T-cell (primary cell): ENCODE measurements around the gene FANCC. TPM values are rescaled to one million over a fixed set of nuclear protein-coding genes. Genes with fewer than 3 reads are reported as not detected.
"Not testable (repeated sequence)": the region's sequence is repeated elsewhere in the genome, so short reads cannot be mapped to it uniquely, and the experiment has no call there.

Experiments
- ATAC-seq, 4 experiments: fragments of 200-7000 bp in 3 of 4; fragments of 150-1000 bp in 1 of 4; cut with Tn5 transposase; replicated peaks in 1 of 4; 1 replicate in 3 of 4; 2 replicates in 1 of 4; pipeline ENCODE4 v1.10.0; 2021; ENCODE audit warnings: moderate library complexity in 3 of 4, mild to moderate bottlenecking in 2 of 4, moderate number of reproducible peaks in 1 of 4
- CTCF ChIA-PET, 2 donors: fragments of 300-600 bp; sonication (Branson Sonifier 250); formaldehyde crosslinking; loops; one replicate each; lab custom pipeline; 2022; ENCODE audit warnings: antibody characterized with exemption in 2 of 2; lab: Charles Lee
- POLR2A ChIA-PET, 2 donors: fragments of 300-600 bp; sonication (Branson Sonifier 250); formaldehyde crosslinking; loops; one replicate each; lab custom pipeline; 2022; ENCODE audit warnings: antibody characterized with exemption in 2 of 2; lab: Charles Lee
- DNase-seq, 35 experiments: peaks; one replicate each; pipeline versions ENCODE4 v3.0.0 to v3.0.0-alpha.2; 2013 to 2023
- H3K27ac ChIP-seq: one replicate; pipeline ENCODE4 v1.5.1; 2013; ENCODE audit warnings: low read length
- H3K27me3 ChIP-seq, 2 experiments: replicated peaks in 1 of 2; 1 replicate in 1 of 2; 2 replicates in 1 of 2; pipeline versions ENCODE4 v1.6.1 to v1.7.0; 2013; ENCODE audit warnings: low read length in 1 of 2, mixed read lengths in 1 of 2; ENCODE audit not compliant: control insufficient read depth in 2 of 2, insufficient read depth in 2 of 2; ENCODE audit errors: extremely low read depth in 1 of 2
- H3K36me3 ChIP-seq, 2 donors: 1 replicate in 1 of 2; 2 replicates in 1 of 2; pipeline versions ENCODE4 v1.6.1 to v1.7.0; 2013; ENCODE audit warnings: low read length in 1 of 2; ENCODE audit not compliant: control insufficient read depth in 2 of 2, insufficient read depth in 1 of 2; ENCODE audit errors: extremely low read depth in 1 of 2
- H3K4me1 ChIP-seq, 2 experiments: 1 replicate in 1 of 2; 2 replicates in 1 of 2; pipeline versions ENCODE4 v1.6.1 to v1.7.0; 2013; ENCODE audit warnings: low read length in 2 of 2, mixed read lengths in 1 of 2; ENCODE audit not compliant: insufficient read depth in 2 of 2, control insufficient read depth in 1 of 2; ENCODE audit errors: extremely low read depth in 1 of 2
- H3K4me3 ChIP-seq, 2 donors: 1 replicate in 1 of 2; 2 replicates in 1 of 2; pipeline versions ENCODE4 v1.5.1 to v1.7.0; 2013; ENCODE audit warnings: mild to moderate bottlenecking in 2 of 2, low read length in 1 of 2, moderate library complexity in 1 of 2; ENCODE audit not compliant: control insufficient read depth in 1 of 2; ENCODE audit errors: extremely low read depth in 1 of 2
- H3K9me3 ChIP-seq: 2 replicates; pipeline ENCODE4 v1.7.0; 2013
- H3K27ac Mint-ChIP-seq, 2 donors: one replicate each; pipeline ENCODE4 v1.8.0; 2020 to 2021; ENCODE audit warnings: mild to moderate bottlenecking in 2 of 2, mixed read lengths in 2 of 2
- H3K27me3 Mint-ChIP-seq, 2 donors: one replicate each; pipeline ENCODE4 v1.8.0; 2021 to 2022; ENCODE audit warnings: mixed read lengths in 2 of 2
- H3K36me3 Mint-ChIP-seq: one replicate; pipeline ENCODE4 v1.8.0; 2021; ENCODE audit warnings: mixed read lengths
- H3K4me1 Mint-ChIP-seq, 3 donors: one replicate each; pipeline ENCODE4 v1.8.0; 2020 to 2022; ENCODE audit warnings: mixed read lengths in 3 of 3, mild to moderate bottlenecking in 1 of 3
- H3K4me3 Mint-ChIP-seq, 3 donors: one replicate each; pipeline ENCODE4 v1.8.0; 2020 to 2022; ENCODE audit warnings: mild to moderate bottlenecking in 3 of 3, mixed read lengths in 3 of 3, moderate library complexity in 3 of 3
- H3K9me3 Mint-ChIP-seq, 3 donors: one replicate each; pipeline ENCODE4 v1.8.0; 2020 to 2022; ENCODE audit warnings: mixed read lengths in 3 of 3
- WGBS: methylation state at CpG from one replicate; pipeline ENCODE4 v1.1.5; 2013; ENCODE audit warnings: missing lambda C conversion rate; ENCODE audit not compliant: insufficient coverage; 5-methylcytosine and 5-hydroxymethylcytosine counted together
- total RNA-seq, 35 experiments: library from RNA in 6 of 35; stranded (reverse) in 6 of 35; fragments of 120-200 nt in 1 of 35; gene quantifications; one replicate each; pipeline versions ENCODE4 v1.2.1 to v1.2.4 and lab custom pipeline; 2013 to 2026

Gene FANCC
- total RNA-seq, 5 donors from 2014 or later (not counting 1 experiment from before 2014, with no cell fraction given): 4.2 to 11.6 (median 4.8) TPM

DNA sequence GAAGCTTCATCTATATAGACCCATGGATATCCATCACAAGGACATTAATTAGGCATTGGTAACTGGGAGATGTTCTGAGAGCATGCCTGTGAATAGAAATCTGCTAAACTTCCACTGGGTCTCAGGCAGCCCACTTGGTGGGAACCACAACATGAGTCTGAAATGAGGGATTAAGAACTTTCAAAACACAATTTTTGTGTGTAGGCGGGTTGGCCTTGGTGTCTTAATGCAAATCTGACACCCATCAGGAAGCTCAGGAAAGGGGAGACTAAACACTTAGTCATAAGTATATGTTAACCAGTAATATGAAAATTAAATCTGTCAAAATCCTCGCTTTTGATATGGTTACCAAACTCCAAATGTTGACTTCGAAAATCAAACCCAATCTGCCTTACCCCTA lies 113.2 kb downstream of the FANCC start:
- no peak overlapping the region for H3K27ac Mint-ChIP-seq
- no CpG with 5 or more reads among the region's 3 CpGs for WGBS
- no peaks in the 10 kb centered on the region for H3K27me3 Mint-ChIP-seq
- ATAC-seq (no peak), DNase-seq (no peak)
- POLR2A ChIA-PET: no interaction called here
- no peaks in the 10 kb centered on the region for H3K4me1 ChIP-seq
- no peaks in the 10 kb centered on the region for H3K27me3 ChIP-seq
- no peaks in the 10 kb centered on the region for H3K9me3 ChIP-seq
- H3K36me3 Mint-ChIP-seq: peaks cover 4% of the 10 kb centered on the region
- no peaks in the 10 kb centered on the region for H3K9me3 Mint-ChIP-seq
- H3K4me3 Mint-ChIP-seq: no peak overlapping the region
- no peak overlapping the region for H3K27ac ChIP-seq
- no peaks in the 10 kb centered on the region for H3K4me1 Mint-ChIP-seq
- no peak overlapping the region for H3K4me3 ChIP-seq
- CTCF ChIA-PET: no interaction called here
- H3K36me3 ChIP-seq: no peaks in the 10 kb centered on the region

DNA sequence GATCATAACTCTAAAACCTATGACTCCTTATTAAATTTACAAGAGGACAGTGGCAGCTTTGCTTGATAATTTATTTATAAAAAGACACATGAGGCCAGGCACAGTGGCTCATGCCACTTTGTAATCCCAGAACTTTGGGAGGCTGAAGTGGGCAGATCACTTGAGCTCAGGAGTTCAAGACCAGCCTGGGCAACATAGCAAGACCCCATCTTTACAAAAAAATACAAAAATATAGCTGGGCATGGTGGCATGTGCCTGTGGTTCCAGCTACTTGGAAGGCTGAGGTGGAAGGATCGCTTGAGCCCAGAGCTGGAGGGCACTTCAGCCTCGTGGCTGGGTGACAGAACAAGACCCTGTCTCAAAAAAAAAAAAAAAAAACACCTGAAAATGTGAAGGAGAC lies 114.5 kb downstream of the FANCC start:
- H3K4me1 Mint-ChIP-seq, H3K27me3 ChIP-seq, CTCF ChIA-PET, H3K27me3 Mint-ChIP-seq, H3K4me3 ChIP-seq, H3K9me3 Mint-ChIP-seq, H3K36me3 Mint-ChIP-seq, H3K36me3 ChIP-seq, H3K27ac Mint-ChIP-seq, H3K27ac ChIP-seq, H3K4me1 ChIP-seq, H3K9me3 ChIP-seq, ATAC-seq, H3K4me3 Mint-ChIP-seq, DNase-seq, POLR2A ChIA-PET: not testable (repeated sequence)
- WGBS: no CpG with 5 or more reads among the region's 2 CpGs

DNA sequence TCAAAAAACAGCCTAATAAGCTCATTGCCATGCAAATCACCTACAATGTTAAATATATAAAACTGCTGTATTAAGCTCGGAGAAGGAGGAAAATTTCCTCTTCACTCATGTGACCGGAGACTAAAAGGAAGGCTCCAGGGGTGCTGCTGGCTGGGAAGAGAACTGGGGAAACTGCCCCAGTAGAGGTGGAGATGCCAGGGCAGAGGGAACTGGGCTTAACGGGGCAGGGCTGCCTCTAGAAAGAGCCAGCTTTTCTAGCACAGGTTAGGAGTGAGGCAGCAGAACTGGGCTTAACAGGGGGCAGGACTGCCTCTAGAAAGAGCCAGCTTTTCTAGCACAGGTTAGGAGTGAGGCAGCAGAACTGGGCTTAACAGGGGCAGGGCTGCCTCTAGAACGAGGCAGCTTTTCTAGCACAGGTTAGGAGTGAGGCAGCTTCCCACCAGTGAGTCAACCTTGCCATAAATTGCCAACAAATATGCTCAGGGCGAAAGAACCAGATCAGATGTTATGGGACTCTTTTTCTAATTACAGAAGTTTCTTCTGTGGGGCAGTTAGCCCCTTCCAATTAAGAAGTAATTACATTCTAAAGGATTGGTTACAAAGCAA lies 115.3 kb downstream of the FANCC start:
- POLR2A ChIA-PET: no interaction called here
- Histone ChIP-seq H3K9me3 (no peaks in the 10 kb centered on the region), H3K4me3 (no peak overlapping the region), H3K27me3 (no peaks in the 10 kb centered on the region), H3K27ac (no peak overlapping the region), H3K36me3 (no peaks in the 10 kb centered on the region), H3K4me1 (no peaks in the 10 kb centered on the region)
- ATAC-seq: no peak
- no peak for DNase-seq
- Mint-ChIP-seq H3K27ac (no peak overlapping the region), H3K9me3 (no peaks in the 10 kb centered on the region), H3K36me3 (peaks cover 4% of the 10 kb centered on the region), H3K27me3 (no peaks in the 10 kb centered on the region), H3K4me1 (no peaks in the 10 kb centered on the region), H3K4me3 (no peak overlapping the region)
- CTCF ChIA-PET: no interaction called here
- WGBS: 100% methylated on average over 2 of the region's 5 CpGs

GRCh38 chr9:95201206-95201605 lies 116.3 kb downstream of the FANCC start:
- Mint-ChIP-seq H3K36me3 (peaks cover 4% of the 10 kb centered on the region), H3K9me3 (no peaks in the 10 kb centered on the region), H3K4me1 (no peaks in the 10 kb centered on the region), H3K4me3 (no peak overlapping the region), H3K27ac (no peak overlapping the region), H3K27me3 (no peaks in the 10 kb centered on the region)
- Histone ChIP-seq H3K27ac (no peak overlapping the region), H3K36me3 (no peaks in the 10 kb centered on the region), H3K4me1 (no peaks in the 10 kb centered on the region), H3K4me3 (no peak overlapping the region), H3K27me3 (no peaks in the 10 kb centered on the region), H3K9me3 (no peaks in the 10 kb centered on the region)
- POLR2A ChIA-PET: no interaction called here
- 100% methylated on average over 1 of the region's 4 CpGs for WGBS
- CTCF ChIA-PET: no interaction called here
- DNase-seq: no peak
- no peak for ATAC-seq

- DNase-seq (no peak), ATAC-seq (no peak)
- Histone ChIP-seq H3K4me1 (no peaks in the 10 kb centered on the region), H3K4me3 (no peak overlapping the region), H3K36me3 (no peaks in the 10 kb centered on the region), H3K9me3 (no peaks in the 10 kb centered on the region), H3K27me3 (no peaks in the 10 kb centered on the region), H3K27ac (no peak overlapping the region)
- POLR2A ChIA-PET: no interaction called here
- H3K4me1 Mint-ChIP-seq: peaks cover 0 to 7% (median 0%) of the 10 kb centered on the region in 3 donors
- H3K27me3 Mint-ChIP-seq: no peaks in the 10 kb centered on the region
- CTCF ChIA-PET: interaction anchor here in 1 of 2 donors (0.5 kb wide), 1 partner anchor 596 kb away, joined by 3 read pairs; no protein-coding TSS in a partner anchor
- H3K27ac Mint-ChIP-seq: no peak overlapping the region
- WGBS: 100% methylated on average over 1 of the region's 3 CpGs
- H3K4me3 Mint-ChIP-seq: no peak overlapping the region
- peaks cover 2% of the 10 kb centered on the region for H3K36me3 Mint-ChIP-seq
- H3K9me3 Mint-ChIP-seq: peaks cover 0 to 5% (median 0%) of the 10 kb centered on the region in 3 donors
Observed at GRCh38 chr9:95197692-95198271, 119.7 kb downstream of the FANCC start.

- DNase-seq (no peak), ATAC-seq (no peak)
- no peaks in the 10 kb centered on the region for H3K36me3 ChIP-seq
- Mint-ChIP-seq H3K4me1 (peaks cover 18 to 36% (median 19%) of the 10 kb centered on the region in 3 donors), H3K4me3 (no peak overlapping the region), H3K36me3 (no peaks in the 10 kb centered on the region), H3K9me3 (peaks cover 0 to 6% (median 0%) of the 10 kb centered on the region in 3 donors), H3K27ac (no peak overlapping the region), H3K27me3 (no peaks in the 10 kb centered on the region)
- H3K9me3 ChIP-seq: no peaks in the 10 kb centered on the region
- H3K4me1 ChIP-seq: peaks cover 7 to 9% of the 10 kb centered on the region in 2 experiments
- H3K4me3 ChIP-seq: no peak overlapping the region
- H3K27ac ChIP-seq: no peak overlapping the region
- POLR2A ChIA-PET: interaction anchor here in 1 of 2 donors (0.6 kb wide), 1 partner anchor 496 kb away, joined by 4 read pairs; no protein-coding TSS in a partner anchor
- WGBS: 98% methylated on average over 5 of the region's 5 CpGs
- H3K27me3 ChIP-seq: no peaks in the 10 kb centered on the region
- CTCF ChIA-PET: no interaction called here
Observed at GRCh38 chr9:95193480-95193879, 124.0 kb downstream of the FANCC start.
